ENCODE results near the gene GBX1. TPM values are rescaled to one million over a fixed set of nuclear protein-coding genes. Genes with fewer than 3 reads are reported as not detected.

GBX1 gene
- total RNA-seq, 3 donors from 2014 or later (not counting 1 experiment from before 2014, with no cell fraction given), result not detected

- no peak overlapping the region for H3K4me3 ChIP-seq (ENCODE audit: low read length)
- TF ChIP-seq CTCF (IDR thresholded peaks at IDR 0.05), result no peak
- no peaks in the 10 kb centered on the region for H3K9me3 Mint-ChIP-seq
- no peaks in the 10 kb centered on the region for H3K27me3 Mint-ChIP-seq (ENCODE audit: low read depth in 2 of 2)
- 90% methylated on average over 15 of the region's 15 CpGs for WGBS (ENCODE audit: insufficient coverage)
- no peak for ATAC-seq
- no peak overlapping the region for H3K4me3 Mint-ChIP-seq
- intact Hi-C loops (cut with micrococcal nuclease), result loop anchor here (2.0 kb wide), 1 partner anchor 81 kb away; the partner anchor contains the start of gene ABCB8
- H3K27ac ChIP-seq (ENCODE audit: low read length), result no peak overlapping the region
- peaks cover 0 to 14% of the 10 kb centered on the region in 2 donors for H3K4me1 Mint-ChIP-seq
- DNase-seq, result no peak
- no peaks in the 10 kb centered on the region for H3K36me3 Mint-ChIP-seq
- H3K27ac Mint-ChIP-seq, result no peak overlapping the region
- peaks cover 8% of the 10 kb centered on the region for H3K4me1 ChIP-seq (ENCODE audit: control insufficient read depth, insufficient read depth, low read length)
- no peaks in the 10 kb centered on the region for H3K36me3 ChIP-seq (ENCODE audit: control insufficient read depth, insufficient read depth, low read length)
- H3K9me3 ChIP-seq (ENCODE audit: control insufficient read depth, insufficient read depth, low read length), result no peaks in the 10 kb centered on the region
- H3K27me3 ChIP-seq (ENCODE audit: control insufficient read depth, insufficient read depth, low read length), result peaks cover 2% of the 10 kb centered on the region
These were observed 58.1 kb downstream of the GBX1 start for GRCh38 chr7:151109094-151110048.

- DNase-seq (no peak), ATAC-seq (no peak)
- WGBS (ENCODE audit: insufficient coverage), result 91% methylated on average over 10 of the region's 10 CpGs
- H3K9me3 Mint-ChIP-seq, result no peaks in the 10 kb centered on the region
- Histone ChIP-seq H3K4me1 (ENCODE audit: control insufficient read depth, insufficient read depth, low read length) (peaks cover 8% of the 10 kb centered on the region), H3K27me3 (ENCODE audit: control insufficient read depth, insufficient read depth, low read length) (no peaks in the 10 kb centered on the region), H3K36me3 (ENCODE audit: control insufficient read depth, insufficient read depth, low read length) (no peaks in the 10 kb centered on the region), H3K9me3 (ENCODE audit: control insufficient read depth, insufficient read depth, low read length) (no peaks in the 10 kb centered on the region), H3K4me3 (ENCODE audit: low read length) (no peak overlapping the region), H3K27ac (ENCODE audit: low read length) (no peak overlapping the region)
- no peak for TF ChIP-seq CTCF (IDR thresholded peaks at IDR 0.05)
- H3K4me3 Mint-ChIP-seq, result no peak overlapping the region
- intact Hi-C loops (cut with micrococcal nuclease), result no loop called here
- no peak overlapping the region for H3K27ac Mint-ChIP-seq
- no peaks in the 10 kb centered on the region for H3K27me3 Mint-ChIP-seq (ENCODE audit: low read depth in 2 of 2)
- H3K4me1 Mint-ChIP-seq, result peaks cover 0 to 14% of the 10 kb centered on the region in 2 donors
- H3K36me3 Mint-ChIP-seq, result no peaks in the 10 kb centered on the region
These were observed 59.6 kb downstream of the GBX1 start for GRCh38 chr7:151107882-151108281.

- H3K27me3 Mint-ChIP-seq (ENCODE audit: low read depth in 2 of 2), result no peaks in the 10 kb centered on the region
- no peaks in the 10 kb centered on the region for H3K4me1 ChIP-seq (ENCODE audit: control insufficient read depth, insufficient read depth, low read length)
These were observed 62.9 kb downstream of the GBX1 start for GRCh38 chr7:151104411-151105235.

More at GRCh38 chr7:151104411-151105235, 62.9 kb downstream of the GBX1 start:
- Mint-ChIP-seq H3K4me3 (no peak overlapping the region), H3K27ac (no peak overlapping the region), H3K4me1 (peaks cover 0 to 6% of the 10 kb centered on the region in 2 donors), H3K9me3 (no peaks in the 10 kb centered on the region), H3K36me3 (no peaks in the 10 kb centered on the region)
- Histone ChIP-seq H3K36me3 (ENCODE audit: control insufficient read depth, insufficient read depth, low read length) (no peaks in the 10 kb centered on the region), H3K9me3 (ENCODE audit: control insufficient read depth, insufficient read depth, low read length) (no peaks in the 10 kb centered on the region), H3K4me3 (ENCODE audit: low read length) (no peak overlapping the region), H3K27ac (ENCODE audit: low read length) (no peak overlapping the region), H3K27me3 (ENCODE audit: control insufficient read depth, insufficient read depth, low read length) (no peaks in the 10 kb centered on the region)
- intact Hi-C loops (cut with micrococcal nuclease), result no loop called here
- DNase-seq (no peak), ATAC-seq (no peak)
- WGBS (ENCODE audit: insufficient coverage), result 74% methylated on average over 23 of the region's 23 CpGs
- TF ChIP-seq CTCF (IDR thresholded peaks at IDR 0.05), result no peak
